HFF-Myc (cell line): ENCODE results near the gene TMEFF2.

Experiments used
- DNase-seq: peaks from one replicate; pipeline ENCODE4 v3.0.0-alpha.2; 2011; ENCODE audit warnings: low read depth; ENCODE audit errors: extremely low read depth
- H3K4me3 ChIP-seq: replicated peaks from 2 replicates; pipeline ENCODE4 v1.5.1; 2011; ENCODE audit warnings: low read depth, mild to moderate bottlenecking, control low read depth, low read length
- TF ChIP-seq, protein P1 (sequence below): IDR thresholded peaks from 2 replicates; pipeline ENCODE4 v1.5.1; 2012; ENCODE audit warnings: mild to moderate bottlenecking, low read depth, low read length, control low read depth; ENCODE audit errors: missing control alignments

TMEFF2 gene

GRCh38 chr2:192150166-192150565 lies 44.6 kb downstream of the TMEFF2 start:
- no peak overlapping the region for H3K4me3 ChIP-seq
- TF ChIP-seq, protein P1, sequence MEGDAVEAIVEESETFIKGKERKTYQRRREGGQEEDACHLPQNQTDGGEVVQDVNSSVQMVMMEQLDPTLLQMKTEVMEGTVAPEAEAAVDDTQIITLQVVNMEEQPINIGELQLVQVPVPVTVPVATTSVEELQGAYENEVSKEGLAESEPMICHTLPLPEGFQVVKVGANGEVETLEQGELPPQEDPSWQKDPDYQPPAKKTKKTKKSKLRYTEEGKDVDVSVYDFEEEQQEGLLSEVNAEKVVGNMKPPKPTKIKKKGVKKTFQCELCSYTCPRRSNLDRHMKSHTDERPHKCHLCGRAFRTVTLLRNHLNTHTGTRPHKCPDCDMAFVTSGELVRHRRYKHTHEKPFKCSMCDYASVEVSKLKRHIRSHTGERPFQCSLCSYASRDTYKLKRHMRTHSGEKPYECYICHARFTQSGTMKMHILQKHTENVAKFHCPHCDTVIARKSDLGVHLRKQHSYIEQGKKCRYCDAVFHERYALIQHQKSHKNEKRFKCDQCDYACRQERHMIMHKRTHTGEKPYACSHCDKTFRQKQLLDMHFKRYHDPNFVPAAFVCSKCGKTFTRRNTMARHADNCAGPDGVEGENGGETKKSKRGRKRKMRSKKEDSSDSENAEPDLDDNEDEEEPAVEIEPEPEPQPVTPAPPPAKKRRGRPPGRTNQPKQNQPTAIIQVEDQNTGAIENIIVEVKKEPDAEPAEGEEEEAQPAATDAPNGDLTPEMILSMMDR = no peak
- DNase-seq = no peak

DNA sequence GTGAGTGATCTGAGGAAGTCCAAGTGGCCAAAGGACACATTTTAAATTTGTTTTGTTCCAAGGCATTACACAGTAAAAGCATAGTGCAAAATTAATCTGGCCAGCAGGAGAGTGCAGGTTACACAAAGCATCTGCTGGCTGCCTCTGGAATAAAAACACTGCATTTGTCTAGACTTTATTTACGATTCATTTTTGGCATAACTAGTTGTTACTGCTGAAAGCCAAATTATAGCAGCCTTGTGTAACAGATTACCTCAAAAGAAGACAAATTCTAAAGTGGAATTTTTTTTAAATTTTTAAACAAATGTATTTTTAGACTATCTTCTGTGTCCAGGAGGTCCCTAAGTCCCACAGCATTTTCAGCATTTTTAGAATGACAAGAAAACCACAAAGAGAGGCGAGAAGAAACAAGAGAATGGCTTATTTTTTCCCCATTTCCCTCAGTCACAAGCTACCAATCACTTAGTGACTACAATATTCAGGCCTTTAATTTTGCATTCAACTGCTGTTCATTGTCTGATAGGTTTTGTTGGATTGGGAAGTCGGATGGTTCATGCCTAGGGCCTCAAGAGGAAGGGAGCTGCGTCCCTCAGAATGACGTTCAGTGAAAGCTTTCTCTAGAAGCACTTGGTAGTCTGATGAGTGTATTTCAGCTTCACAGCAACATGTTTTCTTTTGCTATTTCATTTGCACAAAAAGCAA lies 46.0 kb downstream of the TMEFF2 start:
- TF ChIP-seq, protein P1 = no peak
- no peak for DNase-seq
- no peak overlapping the region for H3K4me3 ChIP-seq

DNA sequence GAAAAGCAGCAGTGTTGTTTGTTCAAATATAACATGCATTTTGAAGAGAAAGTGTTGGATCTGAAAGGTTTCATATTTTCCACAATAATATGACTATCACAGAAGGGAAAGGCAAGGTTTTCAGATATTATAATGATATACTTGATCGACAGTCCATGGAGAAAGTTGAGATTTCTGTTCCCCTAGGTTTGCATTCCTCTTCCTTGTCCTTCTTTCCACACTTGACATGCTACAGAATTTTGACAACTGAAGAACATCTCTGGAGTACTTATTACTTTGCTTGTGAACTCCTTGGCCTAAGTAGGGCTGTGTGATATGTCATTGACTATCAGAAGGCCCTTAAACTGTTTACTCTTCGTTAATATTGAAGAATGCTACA lies 46.5 kb downstream of the TMEFF2 start:
- TF ChIP-seq, protein P1 = no peak
- no peak overlapping the region for H3K4me3 ChIP-seq
- no peak for DNase-seq

DNA sequence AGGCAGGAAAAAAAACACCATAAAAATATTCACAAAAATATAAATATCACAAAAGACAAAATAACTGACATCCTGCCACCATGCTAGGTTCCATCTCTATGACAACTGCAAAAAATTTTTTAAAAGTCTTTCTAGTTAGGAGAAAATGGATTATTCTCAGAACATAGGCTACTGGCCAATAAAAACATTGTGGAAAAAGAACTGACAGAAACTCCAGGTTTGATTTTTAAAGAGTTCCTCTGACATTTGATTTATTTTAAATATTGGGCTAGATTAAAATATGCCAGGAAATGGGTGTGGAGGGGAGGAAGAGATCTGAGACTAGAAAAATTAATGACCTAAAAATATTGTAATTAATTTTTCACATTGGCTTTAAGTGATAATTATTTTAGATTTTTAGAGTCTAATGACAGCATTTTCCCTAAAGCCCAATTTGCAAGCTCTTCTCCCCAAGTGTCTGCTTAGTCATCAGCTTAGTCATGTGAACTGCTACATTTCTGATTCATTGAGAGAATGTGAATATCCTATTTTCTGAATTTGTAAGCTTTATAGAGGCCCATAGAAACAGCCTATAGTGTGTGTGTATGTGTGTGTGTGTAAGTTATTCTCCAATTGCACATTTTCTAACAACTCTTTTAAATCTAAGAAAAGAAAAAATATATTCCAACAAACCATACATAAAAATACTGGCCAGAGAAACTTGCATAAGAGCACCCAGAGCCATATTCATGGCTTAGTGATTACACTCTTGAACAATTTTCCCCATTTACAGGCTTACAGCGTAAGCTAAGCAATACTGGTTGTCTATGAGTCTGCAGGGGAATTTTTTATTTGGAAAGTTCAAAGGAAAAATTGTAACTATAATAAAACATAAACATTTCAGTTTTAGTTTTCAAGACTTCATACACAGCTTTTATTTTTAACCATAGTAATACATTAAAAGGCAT lies 48.4 kb downstream of the TMEFF2 start:
- TF ChIP-seq, protein P1 = no peak
- DNase-seq = no peak
- no peak overlapping the region for H3K4me3 ChIP-seq

GRCh38 chr2:192145496-192145895 lies 49.2 kb downstream of the TMEFF2 start:
- TF ChIP-seq, protein P1 = no peak
- H3K4me3 ChIP-seq = no peak overlapping the region
- no peak for DNase-seq

- DNase-seq = no peak
- TF ChIP-seq, protein P1 = no peak
- no peak overlapping the region for H3K4me3 ChIP-seq
Observed at GRCh38 chr2:192140236-192140839, 54.4 kb downstream of the TMEFF2 start.
